Loucy (cell line): ENCODE measurements around the gene ADAMTS14.

Experiments used
- CTCF ChIP-seq: fragments of 200-600 bp; sonication (generic); conservative IDR thresholded peaks from 2 replicates; pipeline ENCODE4 v1.5.1; 2014; ENCODE audit warnings: mild to moderate bottlenecking, antibody characterized with exemption, low read length
- EZH2phosphoT487 ChIP-seq: fragments of 200-600 bp; IDR thresholded peaks from 2 replicates; pipeline ENCODE4 v1.6.1; 2018; ENCODE audit warnings: antibody characterized with exemption, mild to moderate bottlenecking, moderate library complexity, borderline replicate concordance

- no peak for TF ChIP-seq CTCF
- TF ChIP-seq EZH2phosphoT487, result no peak
Measured at GRCh38 chr10:70779088-70779487, 106.8 kb downstream of the ADAMTS14 start.
